K562 (cell line): ENCODE results near the gene EPB41L4B. TPM values are rescaled to one million over a fixed set of nuclear protein-coding genes. Genes with fewer than 3 reads are reported as not detected.

Experiments
- ARID1B ChIP-seq: fragments of 450-650 bp; IDR thresholded peaks from 2 replicates; pipeline ENCODE4 v1.6.1; 2016; ENCODE audit warnings: antibody characterized with exemption, mild to moderate bottlenecking, inconsistent platforms
- BHLHE40 ChIP-seq: IDR thresholded peaks from 2 replicates; pipeline ENCODE4 v1.6.1; 2011; ENCODE audit warnings: low read length, improper control_type of control experiment
- BRD9 ChIP-seq: fragments of 450-650 bp; IDR thresholded peaks from 2 replicates; pipeline ENCODE4 v1.6.1; 2018; ENCODE audit warnings: low read depth; ENCODE audit not compliant: partially characterized antibody
- CC2D1A ChIP-seq: fragments of 450-650 bp; IDR thresholded peaks from 2 replicates; pipeline ENCODE4 v1.6.1; 2017; ENCODE audit warnings: mild to moderate bottlenecking
- CHD4 ChIP-seq: fragments of 200-600 bp; sonication (generic); IDR thresholded peaks from 3 replicates; pipeline ENCODE4 v1.6.1; 2012; ENCODE audit warnings: low read depth, mild to moderate bottlenecking, mixed read lengths, low read length, inconsistent platforms; ENCODE audit not compliant: insufficient read depth, insufficient replicate concordance, poor library complexity, severe bottlenecking
- FOXM1 ChIP-seq, 2 experiments: fragments of 450-650 bp in 1 of 2; sonication (generic) in 1 of 2; formaldehyde crosslinking in 1 of 2; IDR thresholded peaks; 2 replicates each; pipeline versions ENCODE4 v1.6.1 to v1.9.0; 2017 to 2022; ENCODE audit warnings: low read depth in 2 of 2, mild to moderate bottlenecking in 2 of 2, missing genetic modification reagents in 1 of 2, moderate library complexity in 1 of 2
- GATAD2B ChIP-seq: fragments of 450-650 bp; IDR thresholded peaks from 2 replicates; pipeline ENCODE4 v1.6.1; 2017; ENCODE audit warnings: mild to moderate bottlenecking, borderline replicate concordance
- HDAC1 ChIP-seq, 2 experiments: fragments of 450-650 bp; IDR thresholded peaks; 2 replicates each; pipeline ENCODE4 v1.6.1; 2016 to 2017; ENCODE audit warnings: inconsistent platforms in 1 of 2, mild to moderate bottlenecking in 1 of 2, moderate library complexity in 1 of 2
- ID3 ChIP-seq, 2 experiments: fragments of 250-450 bp in 1 of 2; fragments of 450-650 bp in 1 of 2; sonication (Bioruptor Pico) in 1 of 2; IDR thresholded peaks; 2 replicates each; pipeline versions ENCODE4 v1.6.1 to v1.8.0; 2016 to 2021; ENCODE audit warnings: mild to moderate bottlenecking in 2 of 2, moderate library complexity in 2 of 2, missing compliant biosample characterization in 1 of 2, missing genetic modification characterization in 1 of 2
- NCOR1 ChIP-seq: fragments of 450-650 bp; IDR thresholded peaks from 2 replicates; pipeline ENCODE4 v1.6.1; 2016; ENCODE audit warnings: mild to moderate bottlenecking, moderate library complexity
- NFIC ChIP-seq: fragments of 450-650 bp; IDR thresholded peaks from 2 replicates; pipeline ENCODE4 v1.6.1; 2017; ENCODE audit warnings: mild to moderate bottlenecking, inconsistent platforms
- PML ChIP-seq: IDR thresholded peaks from 2 replicates; pipeline ENCODE4 v1.6.1; 2012; ENCODE audit warnings: low read length, inconsistent platforms
- RBBP5 ChIP-seq: fragments of 200-600 bp; sonication (generic); IDR thresholded peaks from 2 replicates; pipeline ENCODE4 v1.6.1; 2012; ENCODE audit warnings: borderline replicate concordance, mild to moderate bottlenecking, low read length, control low read depth, inconsistent platforms; ENCODE audit not compliant: insufficient read depth, poor library complexity, severe bottlenecking
- SMAD3 ChIP-seq: fragments of 450-650 bp; formaldehyde crosslinking; conservative IDR thresholded peaks from 2 replicates; pipeline ENCODE4 v1.4.0; 2020; ENCODE audit warnings: mild to moderate bottlenecking
- SMARCE1 ChIP-seq: fragments of 450-650 bp; IDR thresholded peaks from 2 replicates; pipeline ENCODE4 v1.7.1; 2016; ENCODE audit warnings: mild to moderate bottlenecking
- TAF9B ChIP-seq: fragments of 450-650 bp; IDR thresholded peaks from 2 replicates; pipeline ENCODE4 v1.6.1; 2018; ENCODE audit warnings: mild to moderate bottlenecking; ENCODE audit not compliant: partially characterized antibody
- TAL1 ChIP-seq: fragments of 450-650 bp; IDR thresholded peaks from 2 replicates; pipeline ENCODE4 v1.6.1; 2016; ENCODE audit warnings: mild to moderate bottlenecking
- TEAD4 ChIP-seq, 2 experiments: sonication (generic) in 1 of 2; formaldehyde crosslinking in 1 of 2; IDR thresholded peaks; 2 replicates each; pipeline versions ENCODE4 v1.6.1 to v1.8.0; 2012 to 2022; ENCODE audit warnings: borderline replicate concordance in 1 of 2, inconsistent platforms in 1 of 2, low read length in 1 of 2, mild to moderate bottlenecking in 1 of 2, missing genetic modification reagents in 1 of 2
- VEZF1 ChIP-seq: fragments of 200-800 bp; sonication (Bioruptor generic); IDR thresholded peaks from 2 replicates; pipeline ENCODE4 v1.6.1; 2017; ENCODE audit warnings: missing genetic modification characterization, missing compliant biosample characterization
- ZFPM2 ChIP-seq: fragments of 250-450 bp; sonication (Bioruptor Pico); IDR thresholded peaks from 2 replicates; pipeline ENCODE4 v1.5.1; 2022; ENCODE audit warnings: mild to moderate bottlenecking
- ZNF589 ChIP-seq: fragments of 200-800 bp; sonication (Bioruptor generic); IDR thresholded peaks from 2 replicates; pipeline ENCODE4 v1.6.1; 2016; ENCODE audit warnings: low read depth, missing genetic modification characterization, missing compliant biosample characterization
- polyA plus RNA-seq, 8 experiments: library from polyadenylated mRNA; depleted of rRNA in 4 of 8; stranded (reverse) in 5 of 8; unstranded in 3 of 8; fragments of >200 nt; fragmentation: Nextera tagmentation in 2 of 8; fragmentation: Illumina TruSeq in 1 of 8; extraction: Ambion mirVana in 2 of 8; extraction: Trizol in 1 of 8; gene quantifications; 2 replicates each; pipeline versions ENCODE4 v1.2.1 to v1.2.3, GENCODE V29; 2011 to 2014; ENCODE audit warnings: inconsistent platforms in 1 of 8, missing spikeins in 1 of 8
- total RNA-seq, 7 experiments: library from RNA; depleted of rRNA in 6 of 7; stranded (reverse); fragments of >200 nt in 6 of 7; fragmentation: Illumina TruSeq in 2 of 7; extraction: Trizol in 2 of 7; gene quantifications; 2 replicates each; pipeline versions ENCODE4 v1.2.1 to v1.2.3, GENCODE V29; 2011 to 2021; ENCODE audit warnings: low replicate concordance in 1 of 7
- TF ChIP-seq, protein P1 (sequence below), 2 experiments: fragments of 200-800 bp in 1 of 2; sonication (Bioruptor generic) in 1 of 2; sonication (generic) in 1 of 2; formaldehyde crosslinking in 1 of 2; IDR thresholded peaks in 1 of 2; conservative IDR thresholded peaks in 1 of 2; 2 replicates each; pipeline versions ENCODE4 v1.5.0 to v1.6.1; 2016 to 2020; ENCODE audit warnings: missing compliant biosample characterization in 1 of 2, missing genetic modification characterization in 1 of 2, missing genetic modification reagents in 1 of 2
- TF ChIP-seq, protein P2 (sequence below), 2 experiments: fragments of 450-650 bp; conservative IDR thresholded peaks; 2 replicates each; pipeline ENCODE4 v1.6.1; 2017; ENCODE audit warnings: mild to moderate bottlenecking in 2 of 2, moderate library complexity in 2 of 2

Gene EPB41L4B
- total and polyA plus RNA-seq, 9 of the 15 experiments (the other 6 are each of a cell fraction or from before 2014, with no cell fraction given): 0.09 to 0.38 (median 0.21) TPM

DNA sequence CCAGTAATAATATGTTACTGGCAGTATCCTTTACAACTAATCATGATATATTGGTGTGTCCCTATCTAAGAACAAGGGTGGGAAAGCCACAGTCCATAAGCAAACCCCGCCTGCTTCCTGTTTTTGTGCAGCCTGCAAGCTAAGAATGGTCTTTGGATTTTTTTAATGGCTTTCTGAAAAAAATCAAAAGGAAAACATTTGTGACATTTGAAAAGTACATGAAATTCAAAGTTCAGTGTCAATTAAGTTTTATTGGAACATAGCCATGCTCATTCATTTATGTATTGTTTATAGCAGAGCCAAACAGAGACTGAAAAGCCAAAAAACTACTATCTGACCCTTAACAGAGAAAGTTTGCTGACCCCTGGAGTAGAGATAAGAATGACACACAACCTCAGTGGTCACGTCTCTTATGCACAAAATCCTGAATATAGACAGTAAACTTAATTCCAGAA is 188.3 kb downstream of the EPB41L4B start (continued):
- TF ChIP-seq ID3 (CRISPR knock-in tag; IDR thresholded peaks at IDR 0.05) (no peak), ID3 (tag; IDR thresholded peaks at IDR 0.05) (0 out of 2 replicates have a peak, but pooled peaks have one; percentile 24), PML (peak; percentile 57), TEAD4 (IDR thresholded peaks at IDR 0.05; ENCODE audit: low read length) (peak; percentile 89), TEAD4 (CRISPR knock-in tag; IDR thresholded peaks at IDR 0.05; ENCODE audit: borderline replicate concordance) (no peak), ZNF589 (no peak), HDAC1 (IDR thresholded peaks at IDR 0.05) (peak in 1 of 2 experiments; percentile 28; a peak in 1 of 4 replicates), FOXM1 (IDR thresholded peaks at IDR 0.05; ENCODE audit: low read depth) (peak; percentile 74), FOXM1 (CRISPR knock-in tag; IDR thresholded peaks at IDR 0.05; ENCODE audit: low read depth) (no peak), BHLHE40 (peak; percentile 25; the same call in 1 of the 2 replicates), TAL1 (peak; percentile 80), NFIC (peak; percentile 75), SMARCE1 (peak; percentile 75), GATAD2B (peak; percentile 62; the same call in 1 of the 2 replicates), CC2D1A (peak; percentile 43; the same call in 1 of the 2 replicates), ZFPM2 (CRISPR knock-in tag) (no peak), VEZF1 (CRISPR knock-in tag) (peak; percentile 31; the same call in 1 of the 2 replicates), ARID1B (peak; percentile 90), RBBP5 (no peak), CHD4 (no peak), SMAD3 (CRISPR knock-in tag) (no peak), NCOR1 (peak; percentile 75), TAF9B (peak; percentile 9), BRD9 (peak; percentile 84)
- TF ChIP-seq, protein P1, sequence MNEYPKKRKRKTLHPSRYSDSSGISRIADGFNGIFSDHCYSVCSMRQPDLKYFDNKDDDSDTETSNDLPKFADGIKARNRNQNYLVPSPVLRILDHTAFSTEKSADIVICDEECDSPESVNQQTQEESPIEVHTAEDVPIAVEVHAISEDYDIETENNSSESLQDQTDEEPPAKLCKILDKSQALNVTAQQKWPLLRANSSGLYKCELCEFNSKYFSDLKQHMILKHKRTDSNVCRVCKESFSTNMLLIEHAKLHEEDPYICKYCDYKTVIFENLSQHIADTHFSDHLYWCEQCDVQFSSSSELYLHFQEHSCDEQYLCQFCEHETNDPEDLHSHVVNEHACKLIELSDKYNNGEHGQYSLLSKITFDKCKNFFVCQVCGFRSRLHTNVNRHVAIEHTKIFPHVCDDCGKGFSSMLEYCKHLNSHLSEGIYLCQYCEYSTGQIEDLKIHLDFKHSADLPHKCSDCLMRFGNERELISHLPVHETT (CRISPR knock-in tag; conservative IDR thresholded peaks at IDR 0.05 in 1 of 2, IDR thresholded peaks at IDR 0.05 in 1 of 2): peak in 1 of 2 experiments; percentile 57; a peak in 2 of 4 replicates
- TF ChIP-seq, protein P2, sequence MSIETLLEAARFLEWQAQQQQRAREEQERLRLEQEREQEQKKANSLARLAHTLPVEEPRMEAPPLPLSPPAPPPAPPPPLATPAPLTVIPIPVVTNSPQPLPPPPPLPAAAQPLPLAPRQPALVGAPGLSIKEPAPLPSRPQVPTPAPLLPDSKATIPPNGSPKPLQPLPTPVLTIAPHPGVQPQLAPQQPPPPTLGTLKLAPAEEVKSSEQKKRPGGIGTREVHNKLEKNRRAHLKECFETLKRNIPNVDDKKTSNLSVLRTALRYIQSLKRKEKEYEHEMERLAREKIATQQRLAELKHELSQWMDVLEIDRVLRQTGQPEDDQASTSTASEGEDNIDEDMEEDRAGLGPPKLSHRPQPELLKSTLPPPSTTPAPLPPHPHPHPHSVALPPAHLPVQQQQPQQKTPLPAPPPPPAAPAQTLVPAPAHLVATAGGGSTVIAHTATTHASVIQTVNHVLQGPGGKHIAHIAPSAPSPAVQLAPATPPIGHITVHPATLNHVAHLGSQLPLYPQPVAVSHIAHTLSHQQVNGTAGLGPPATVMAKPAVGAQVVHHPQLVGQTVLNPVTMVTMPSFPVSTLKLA (conservative IDR thresholded peaks at IDR 0.05): peak; percentile 30 to 38; a peak in 1 of 4 replicates
